KBM-7 (cell line): Measurements from ENCODE around the gene CMC2.
A peak's percentile ranks its signal among the peaks of the same experiment; 100 is the strongest.

ENCODE experiments used
- DNase-seq: peaks from one replicate; pipeline ENCODE4 v3.0.0-alpha.2; 2015
- in situ Hi-C: fragments of 300-500 bp; cut with MboI; formaldehyde crosslinking; loops from 2 replicates; pipeline ENCODE4 v1.14.3; 2020; ENCODE audit warnings: low sequenced_read_pairs, low pct_unique_long_range_greater_than_20kb, mixed read lengths

Gene CMC2

DNA sequence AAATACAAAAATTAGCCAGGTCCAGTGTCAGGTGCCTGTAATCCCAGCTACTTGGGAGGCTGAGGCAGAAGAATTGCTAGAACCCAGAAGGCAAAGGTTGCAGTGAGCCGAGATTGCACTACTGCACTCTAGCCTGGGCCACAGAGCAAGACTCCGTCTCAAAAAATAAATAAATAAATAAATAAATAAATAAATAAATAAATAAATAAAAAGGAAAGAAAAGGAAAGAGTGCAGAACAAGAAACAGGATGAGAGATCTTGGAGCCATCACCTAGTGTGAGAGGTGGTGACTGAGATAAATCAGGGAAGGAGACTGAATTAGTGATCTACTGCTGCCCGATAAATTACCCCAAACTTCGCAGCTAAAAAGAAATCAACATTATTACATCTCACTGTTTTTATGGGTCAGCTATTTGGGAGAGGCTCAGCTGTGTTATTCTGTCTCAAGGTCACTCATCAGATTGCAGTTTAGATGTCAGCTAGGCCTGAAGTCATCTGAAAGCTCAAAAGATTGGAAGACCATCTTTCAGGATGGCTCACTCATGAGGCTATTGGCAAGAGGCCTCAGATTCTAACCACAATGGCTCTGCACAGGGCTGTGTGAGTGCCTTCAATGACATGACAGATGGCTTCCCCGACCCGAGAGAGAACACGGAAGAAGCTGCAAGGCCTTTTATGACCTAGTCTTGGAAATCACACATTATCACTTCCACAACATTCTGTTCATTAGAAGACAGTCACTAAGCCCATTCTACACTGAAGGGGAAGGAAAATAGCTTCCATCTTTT lies 66.4 kb downstream of the CMC2 start:
- in situ Hi-C loops = no loop called here
- no peak for DNase-seq

DNA sequence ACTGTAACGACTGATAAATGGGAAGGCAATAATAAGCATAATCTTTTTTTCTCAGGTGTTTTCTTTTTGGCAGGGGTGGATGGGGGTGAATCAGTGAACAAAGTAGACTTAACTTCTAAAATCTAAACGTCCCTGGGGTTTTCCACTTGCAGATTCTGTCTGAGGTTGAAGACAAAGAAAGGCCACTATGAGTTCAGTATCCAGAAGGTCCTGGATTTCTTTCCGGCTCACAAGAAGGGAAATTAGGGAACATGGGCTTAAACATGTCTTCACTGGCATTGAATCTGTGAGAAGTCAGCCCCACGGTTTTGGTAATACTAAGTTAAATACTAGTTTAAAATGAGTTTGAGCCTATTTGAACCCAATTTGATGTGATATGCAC lies 67.8 kb downstream of the CMC2 start:
- DNase-seq = no peak
- in situ Hi-C loops = no loop called here

DNA sequence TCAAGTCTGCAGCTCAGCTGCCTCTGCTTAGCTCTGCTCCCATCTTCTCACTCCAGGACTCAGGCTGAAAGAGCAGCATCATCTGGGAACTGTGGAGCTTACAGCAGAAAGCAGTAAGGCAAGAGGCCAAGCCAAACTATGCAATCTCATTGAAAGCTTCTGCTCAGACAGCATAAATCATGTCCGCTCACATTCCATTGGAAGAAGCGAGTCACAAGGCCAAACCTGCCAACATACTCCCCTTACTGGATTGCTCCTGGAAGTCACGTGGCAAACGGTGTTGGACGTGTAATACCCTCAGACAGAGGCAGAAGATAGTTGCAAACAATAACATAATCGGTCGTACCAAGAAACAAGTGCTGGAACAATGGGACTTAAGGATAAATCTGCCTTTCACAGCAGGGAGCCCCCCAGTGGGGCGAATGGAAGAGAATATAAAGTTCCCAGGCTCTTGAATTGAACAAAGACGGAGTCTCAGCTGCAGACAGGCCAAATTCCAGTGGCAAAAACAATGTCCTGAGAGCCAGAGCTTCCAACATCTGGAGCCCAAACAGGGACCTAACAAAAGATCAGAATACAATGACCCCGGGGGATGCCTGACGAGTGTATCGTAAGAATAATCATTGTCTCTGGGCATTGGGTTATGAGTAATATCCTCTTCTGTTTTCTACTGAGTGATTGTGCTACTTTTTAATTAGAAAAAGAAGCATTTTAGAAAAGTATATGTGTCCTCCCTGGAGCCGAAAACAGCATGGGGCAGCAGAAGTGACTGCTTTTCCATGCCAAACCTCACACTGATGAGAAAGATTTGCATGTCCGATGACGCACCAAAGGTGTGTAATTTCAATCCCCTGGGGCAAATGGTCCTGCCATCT lies 68.4 kb downstream of the CMC2 start:
- DNase-seq = no peak
- in situ Hi-C loops = no loop called here

DNA sequence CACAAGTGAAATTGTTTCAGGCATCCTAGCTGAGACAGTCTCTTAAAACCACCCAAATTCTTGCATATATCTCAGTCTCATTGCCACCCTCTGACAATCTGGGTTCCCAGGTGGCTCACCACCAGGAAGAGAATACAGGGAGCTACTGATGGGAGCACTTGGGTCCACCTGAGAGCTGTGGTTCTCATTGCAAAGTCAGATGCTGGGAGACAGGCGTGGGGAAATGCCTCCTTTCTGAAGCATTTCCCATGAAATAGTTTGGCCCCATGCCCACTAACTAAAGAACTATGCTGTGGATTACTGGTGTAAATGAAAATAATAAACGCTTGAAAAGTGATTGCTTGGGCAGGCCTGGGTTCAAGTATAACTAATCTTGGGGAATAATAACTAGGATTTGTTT lies 70.3 kb downstream of the CMC2 start:
- in situ Hi-C loops = no loop called here
- DNase-seq = no peak

DNA sequence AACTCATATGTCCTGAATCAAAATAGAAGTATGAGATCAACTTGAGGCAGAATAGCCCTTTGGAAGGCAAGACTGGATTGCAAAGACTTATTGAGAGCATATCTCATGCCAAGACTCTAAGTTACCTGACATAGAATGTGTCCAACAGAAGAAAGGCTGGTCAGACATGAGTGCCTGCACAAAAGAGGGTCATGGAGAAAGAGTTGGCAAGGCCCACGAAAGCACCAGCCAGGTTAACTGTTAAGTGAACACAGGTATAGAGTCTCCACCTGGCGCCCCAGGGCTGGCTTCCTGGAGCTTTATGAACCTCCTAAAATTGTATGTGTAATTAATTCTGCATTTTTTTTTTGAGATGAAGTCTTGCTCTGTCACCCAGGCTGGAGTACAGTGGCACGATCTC lies 71.0 kb downstream of the CMC2 start:
- in situ Hi-C loops = no loop called here
- no peak for DNase-seq

DNA sequence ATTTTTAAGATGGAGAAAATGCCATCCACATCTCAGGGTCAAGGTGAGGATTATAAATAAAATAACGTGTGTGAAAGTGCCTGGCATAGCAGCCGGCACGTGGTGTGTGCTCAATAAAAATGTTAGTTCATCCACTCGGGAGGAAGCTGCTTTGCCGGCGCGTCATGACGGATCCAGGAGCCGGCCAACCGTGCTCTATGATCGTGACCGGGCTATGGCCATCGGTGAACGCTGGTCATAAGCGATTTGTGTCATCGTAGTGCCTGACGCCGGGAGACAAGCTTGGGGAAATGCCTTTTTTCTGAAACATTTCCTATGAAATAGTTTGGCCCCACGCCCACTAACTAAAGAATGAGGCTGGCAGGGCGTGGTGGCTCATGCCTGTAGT lies 74.0 kb downstream of the CMC2 start:
- DNase-seq = no peak
- in situ Hi-C loops = no loop called here

DNA sequence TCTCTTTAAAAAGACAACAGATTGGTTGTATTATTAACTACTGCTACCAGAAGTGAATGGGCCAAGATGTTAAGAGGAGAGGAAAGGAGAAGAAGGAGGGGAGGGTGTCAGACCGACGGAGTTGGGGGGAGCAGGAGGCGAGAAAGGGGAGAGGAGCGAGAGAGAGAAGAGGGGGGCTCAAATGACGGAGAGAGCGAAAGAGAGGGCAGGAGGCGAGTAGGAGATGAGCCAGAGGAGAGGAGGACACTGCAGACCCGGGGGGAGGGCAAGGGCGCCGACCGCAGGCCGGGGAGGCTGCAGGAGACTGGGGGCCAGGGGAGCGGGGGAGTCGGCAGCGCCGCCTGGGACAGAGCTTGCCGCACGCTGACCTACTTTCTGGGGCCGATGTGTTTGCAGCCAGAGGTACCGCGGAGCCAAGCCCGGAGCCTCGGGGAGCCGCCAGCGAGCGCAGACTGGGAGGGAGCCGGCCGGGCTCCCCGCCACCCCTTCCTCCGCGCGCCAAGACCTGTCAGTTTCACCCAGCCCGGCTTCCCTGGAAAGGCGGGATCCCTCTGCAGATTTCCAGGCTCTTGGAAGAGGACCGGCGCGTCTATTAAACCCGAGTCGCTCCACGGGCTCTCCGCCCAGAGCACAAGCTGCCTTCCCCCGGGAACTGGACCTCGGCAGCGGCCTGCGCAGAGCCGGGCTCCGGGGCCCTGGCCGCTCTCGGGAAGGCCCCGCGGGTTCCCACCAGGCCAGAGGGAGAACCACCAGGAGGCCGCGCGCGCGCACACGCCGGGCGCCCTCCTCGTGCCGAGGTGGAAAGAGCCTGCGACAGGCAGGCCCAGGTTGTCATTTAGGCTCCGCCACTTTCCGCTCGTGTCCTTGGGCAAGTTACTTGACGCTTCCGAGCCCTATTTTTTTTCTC lies 74.6 kb downstream of the CMC2 start:
- DNase-seq = no peak
- in situ Hi-C loops = no loop called here

DNA sequence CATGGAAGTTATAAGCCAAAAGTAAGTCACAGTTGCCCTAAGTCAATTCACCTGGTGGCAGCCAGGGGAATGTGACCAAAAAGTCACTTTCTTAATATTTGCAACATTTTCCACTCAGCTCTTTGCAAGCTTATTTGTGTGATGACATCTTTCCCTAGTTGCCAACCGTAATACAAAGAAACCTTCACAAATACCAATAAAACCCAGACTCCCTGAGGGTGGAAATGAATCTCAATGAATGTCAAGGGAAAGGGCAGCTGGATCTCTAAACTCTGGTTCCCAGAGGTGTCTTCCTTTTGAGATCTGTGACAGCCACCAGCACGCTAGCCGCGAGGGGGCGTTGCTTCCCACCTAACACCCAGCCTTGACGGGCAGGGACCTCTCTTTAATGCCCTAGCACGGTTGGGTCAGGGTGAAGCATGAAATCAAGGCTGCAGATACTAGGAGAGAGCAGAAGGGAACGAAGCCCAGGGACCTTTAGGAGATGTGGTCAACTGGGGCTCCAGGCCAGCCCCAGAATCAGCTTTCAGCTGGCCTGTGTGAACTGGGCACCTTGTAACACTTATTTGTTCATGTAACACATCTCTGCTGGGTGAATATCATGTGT lies 82.2 kb downstream of the CMC2 start:
- DNase-seq = peak; percentile 68
- in situ Hi-C loops = no loop called here

DNA sequence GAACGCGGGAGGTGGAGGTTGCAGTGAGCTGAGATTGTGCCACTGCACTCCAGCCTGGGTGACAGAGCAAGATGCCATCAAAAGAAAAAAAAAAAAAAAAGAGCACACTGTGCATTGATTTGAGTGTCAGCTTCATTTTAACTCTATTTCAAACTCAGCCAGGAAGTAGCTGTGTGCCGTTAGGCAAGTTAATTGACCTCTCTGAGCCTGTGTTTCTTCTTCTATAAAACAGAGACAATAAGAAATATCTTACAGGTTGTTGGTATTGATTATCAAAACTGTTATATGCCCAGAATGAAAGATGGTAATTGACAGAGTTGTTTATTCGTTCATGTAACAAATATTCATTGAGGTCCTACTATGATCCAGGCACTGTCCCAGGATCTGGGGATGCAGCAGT lies 83.3 kb downstream of the CMC2 start:
- in situ Hi-C loops = no loop called here
- DNase-seq = no peak
